GM23248 (cell line): ENCODE measurements around the gene HLCS. TPM values are rescaled to one million over a fixed set of nuclear protein-coding genes. Genes with fewer than 3 reads are reported as not detected.

Experiments
- DNase-seq: peaks from one replicate; pipeline ENCODE4 v3.0.0-alpha.2; 2015
- H2AFZ ChIP-seq: fragments of 200-600 bp; sonication (generic); 2 replicates; pipeline ENCODE4 v1.6.1; 2016; ENCODE audit warnings: antibody characterized with exemption
- H3F3A ChIP-seq: fragments of 200-600 bp; sonication (generic); 2 replicates; pipeline ENCODE4 v1.6.1; 2016; ENCODE audit warnings: mild to moderate bottlenecking, antibody characterized with exemption, mixed run types; ENCODE audit not compliant: insufficient read depth
- H3K27ac ChIP-seq: fragments of 200-600 bp; sonication (generic); 2 replicates; pipeline ENCODE4 v1.5.1; 2016; ENCODE audit warnings: mild to moderate bottlenecking
- H3K27me3 ChIP-seq: fragments of 200-600 bp; sonication (generic); replicated peaks from 2 replicates; pipeline ENCODE4 v1.6.1; 2016; ENCODE audit warnings: mild to moderate bottlenecking; ENCODE audit not compliant: insufficient read depth
- H3K36me3 ChIP-seq: fragments of 200-600 bp; sonication (generic); 2 replicates; pipeline ENCODE4 v1.6.1; 2016; ENCODE audit warnings: low read depth, mild to moderate bottlenecking
- H3K4me1 ChIP-seq: fragments of 200-600 bp; sonication (generic); 2 replicates; pipeline ENCODE4 v1.6.1; 2016; ENCODE audit warnings: mild to moderate bottlenecking; ENCODE audit not compliant: insufficient read depth
- H3K4me2 ChIP-seq: fragments of 200-600 bp; sonication (generic); one replicate; pipeline ENCODE4 v1.6.1; 2016; ENCODE audit warnings: mild to moderate bottlenecking; ENCODE audit not compliant: unreplicated experiment
- H3K4me3 ChIP-seq: fragments of 200-600 bp; sonication (generic); 2 replicates; pipeline ENCODE4 v1.5.1; 2016; ENCODE audit warnings: mild to moderate bottlenecking
- H3K79me2 ChIP-seq: fragments of 200-600 bp; sonication (generic); 2 replicates; pipeline ENCODE4 v1.6.1; 2016; ENCODE audit warnings: mild to moderate bottlenecking; ENCODE audit not compliant: insufficient read depth
- H3K9ac ChIP-seq: fragments of 200-600 bp; sonication (generic); 2 replicates; pipeline ENCODE4 v1.6.1; 2016; ENCODE audit warnings: mild to moderate bottlenecking
- H3K9me2 ChIP-seq: fragments of 200-600 bp; sonication (generic); 2 replicates; pipeline ENCODE4 v1.6.1; 2016; ENCODE audit warnings: mixed run types, mild to moderate bottlenecking, moderate library complexity; ENCODE audit not compliant: insufficient read depth
- H3K9me3 ChIP-seq: fragments of 200-600 bp; sonication (generic); one replicate; pipeline ENCODE4 v1.6.1; 2017; ENCODE audit warnings: low read depth
- H4K20me1 ChIP-seq: fragments of 200-600 bp; sonication (generic); 2 replicates; pipeline ENCODE4 v1.6.0; 2016; ENCODE audit not compliant: insufficient read depth
- EZH2 ChIP-seq: fragments of 200-600 bp; sonication (generic); IDR thresholded peaks from 2 replicates; pipeline ENCODE4 v1.6.1; 2018; ENCODE audit warnings: antibody characterized with exemption, mild to moderate bottlenecking; ENCODE audit not compliant: insufficient read depth, poor library complexity, severe bottlenecking
- EZH2phosphoT487 ChIP-seq: fragments of 200-600 bp; sonication (generic); IDR thresholded peaks from 2 replicates; pipeline ENCODE4 v1.6.1; 2018; ENCODE audit warnings: antibody characterized with exemption, moderate library complexity, mild to moderate bottlenecking, low read depth; ENCODE audit not compliant: insufficient read depth
- WGBS, 2 experiments: methylation state at CpG; one replicate each; pipeline ENCODE4 v1.1.6; 2015 to 2017; ENCODE audit warnings: low lambda C conversion rate in 2 of 2, low coverage in 1 of 2; ENCODE audit errors: missing lambda C conversion rate in 2 of 2; 5-methylcytosine and 5-hydroxymethylcytosine counted together
- in situ Hi-C: fragments of 300-500 bp; cut with MboI; formaldehyde crosslinking; loops from 2 replicates; pipeline ENCODE4 v1.15.0; 2020
- polyA plus RNA-seq: library from polyadenylated mRNA; unstranded; fragments of >200 nt; fragmentation: Nextera tagmentation; extraction: Ambion mirVana; gene quantifications from 2 replicates; pipeline ENCODE4 v1.2.1, GENCODE V29; 2016
- total RNA-seq: library from RNA; depleted of rRNA; stranded (reverse); fragments of >200 nt; shearing (Covaris generic); gene quantifications from 2 replicates; pipeline ENCODE4 v1.2.3, GENCODE V29; 2014

The HLCS gene
- total and polyA plus RNA-seq, 2 experiments from 2014 or later: 21.4 to 42.5 TPM

DNA sequence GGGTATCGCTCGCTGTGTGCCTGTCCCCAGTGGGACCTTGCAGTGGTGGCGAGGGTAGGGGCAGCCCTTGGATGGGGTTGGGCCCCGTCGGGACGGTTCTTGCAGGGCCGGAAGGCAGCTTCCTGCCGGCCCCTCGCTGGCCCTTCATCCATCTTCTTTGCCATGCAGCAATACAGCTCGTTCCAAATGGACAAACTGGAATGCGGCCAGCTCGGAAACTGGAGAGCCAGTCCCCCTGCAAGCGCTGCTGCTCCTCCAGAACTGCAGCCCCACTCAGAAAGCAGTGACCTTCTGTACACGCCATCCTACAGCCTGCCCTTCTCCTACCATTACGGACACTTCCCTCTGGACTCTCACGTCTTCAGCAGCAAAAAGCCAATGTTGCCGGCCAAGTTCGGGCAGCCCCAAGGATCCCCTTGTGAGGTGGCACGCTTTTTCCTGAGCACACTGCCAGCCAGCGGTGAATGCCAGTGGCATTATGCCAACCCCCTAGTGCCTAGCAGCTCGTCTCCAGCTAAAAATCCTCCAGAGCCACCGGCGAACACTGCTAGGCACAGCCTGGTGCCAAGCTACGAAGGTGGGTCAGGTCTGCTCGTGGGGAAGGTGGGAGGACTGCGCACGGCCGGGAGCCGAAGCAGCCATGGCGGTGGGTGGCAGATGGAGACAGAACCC, 221.8 kb downstream of the HLCS start:
- Histone ChIP-seq H2AFZ (no peak overlapping the region), H3K79me2 (no peaks in the 10 kb centered on the region), H4K20me1 (no peaks in the 10 kb centered on the region), H3K4me2 (no peak overlapping the region), H3F3A (no peaks in the 10 kb centered on the region), H3K4me1 (no peaks in the 10 kb centered on the region), H3K27me3 (no peaks in the 10 kb centered on the region; the same call in 1 of the 2 replicates), H3K4me3 (no peak overlapping the region), H3K9me2 (no peaks in the 10 kb centered on the region), H3K36me3 (no peaks in the 10 kb centered on the region), H3K9ac (no peak overlapping the region), H3K9me3 (no peaks in the 10 kb centered on the region), H3K27ac (no peak overlapping the region)
- in situ Hi-C loops: loop anchor here (25.0 kb wide), 1 partner anchor 107 kb away; no protein-coding TSS in a partner anchor
- TF ChIP-seq EZH2: no peak
- TF ChIP-seq EZH2phosphoT487: no peak
- 77 to 78% methylated on average over 30 of the region's 30 CpGs for WGBS, 2 experiments
- DNase-seq: no peak

DNA sequence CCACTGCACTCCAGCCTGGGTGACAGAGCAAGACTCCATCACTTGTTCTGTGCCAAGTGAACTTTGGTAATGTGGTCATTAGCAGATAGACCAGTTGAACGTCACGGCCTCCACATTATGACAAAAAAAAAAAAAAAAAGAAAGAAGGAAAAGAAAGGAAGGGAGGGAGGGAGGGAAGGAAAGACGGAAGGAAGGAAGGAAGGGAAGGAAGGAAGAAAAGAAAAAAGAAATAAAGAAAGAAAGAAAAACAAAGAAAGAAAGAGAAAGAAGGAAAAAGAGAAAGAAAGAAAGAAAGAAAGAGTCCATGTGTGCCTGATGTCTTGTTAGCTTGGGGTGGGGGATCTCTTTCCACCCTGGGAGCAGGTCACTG, 222.3 kb downstream of the HLCS start:
- Histone ChIP-seq H3K27ac (no peak overlapping the region), H3K27me3 (no peaks in the 10 kb centered on the region; the same call in 1 of the 2 replicates), H3K36me3 (no peaks in the 10 kb centered on the region), H3K9ac (no peak overlapping the region), H3K4me3 (no peak overlapping the region), H3K9me3 (no peaks in the 10 kb centered on the region), H2AFZ (no peak overlapping the region), H3K79me2 (no peaks in the 10 kb centered on the region), H4K20me1 (no peaks in the 10 kb centered on the region), H3K9me2 (no peaks in the 10 kb centered on the region), H3F3A (no peaks in the 10 kb centered on the region), H3K4me2 (no peak overlapping the region), H3K4me1 (no peaks in the 10 kb centered on the region)
- DNase-seq: no peak
- TF ChIP-seq EZH2 (no peak), EZH2phosphoT487 (no peak)
- WGBS, 2 experiments: 91 to 100% methylated on average over 2 to 3 of the region's 3 CpGs
- in situ Hi-C loops: loop anchor here (25.0 kb wide), 1 partner anchor 107 kb away; no protein-coding TSS in a partner anchor

DNA sequence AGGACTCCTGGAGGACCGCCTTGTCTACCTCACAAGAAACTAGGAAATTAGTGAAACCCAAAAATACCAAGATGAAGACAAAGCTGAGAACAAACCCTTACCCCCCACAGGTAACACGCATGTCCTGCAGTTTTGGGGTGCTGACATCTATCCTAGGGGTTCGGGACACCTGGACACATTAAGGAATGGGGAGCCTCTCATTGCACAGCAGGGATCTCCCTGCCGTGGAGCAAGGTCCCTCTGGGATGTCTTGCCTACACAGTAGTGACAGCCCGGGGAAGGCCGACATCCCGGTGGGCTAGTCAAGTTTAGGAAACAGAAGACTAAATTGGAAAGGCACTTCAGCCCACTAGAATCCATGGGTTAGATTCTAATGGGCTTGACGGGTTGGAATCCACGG, 223.0 kb downstream of the HLCS start:
- Histone ChIP-seq H3K4me1 (no peaks in the 10 kb centered on the region), H3K79me2 (no peaks in the 10 kb centered on the region), H3K36me3 (no peaks in the 10 kb centered on the region), H3K4me2 (no peak overlapping the region), H4K20me1 (no peaks in the 10 kb centered on the region), H3F3A (no peaks in the 10 kb centered on the region), H3K9me3 (no peaks in the 10 kb centered on the region), H3K4me3 (no peak overlapping the region), H3K9ac (no peak overlapping the region), H3K27me3 (no peaks in the 10 kb centered on the region; the same call in 1 of the 2 replicates), H2AFZ (no peak overlapping the region), H3K9me2 (no peaks in the 10 kb centered on the region), H3K27ac (no peak overlapping the region)
- no peak for TF ChIP-seq EZH2
- TF ChIP-seq EZH2phosphoT487: no peak
- in situ Hi-C loops: loop anchor here (25.0 kb wide), 1 partner anchor 106 kb away; no protein-coding TSS in a partner anchor
- no peak for DNase-seq
- WGBS, 2 experiments: 80 to 85% methylated on average over 9 of the region's 9 CpGs

- H4K20me1 ChIP-seq: no peaks in the 10 kb centered on the region
- no peak for DNase-seq
- H3K27ac ChIP-seq: no peak overlapping the region
- no peak for TF ChIP-seq EZH2phosphoT487
- no peak for TF ChIP-seq EZH2
- no peak overlapping the region for H3K4me3 ChIP-seq
- H3F3A ChIP-seq: no peaks in the 10 kb centered on the region
- H3K9me2 ChIP-seq: no peaks in the 10 kb centered on the region
- in situ Hi-C loops: loop anchor here (25.0 kb wide), 1 partner anchor 106 kb away; no protein-coding TSS in a partner anchor
- 74 to 83% methylated on average over 7 of the region's 7 CpGs for WGBS, 2 experiments
- no peak overlapping the region for H3K9ac ChIP-seq
- H3K36me3 ChIP-seq: no peaks in the 10 kb centered on the region
- no peaks in the 10 kb centered on the region; the same call in 1 of the 2 replicates for H3K27me3 ChIP-seq
- no peaks in the 10 kb centered on the region for H3K79me2 ChIP-seq
- no peaks in the 10 kb centered on the region for H3K9me3 ChIP-seq
- H2AFZ ChIP-seq: no peak overlapping the region
- no peak overlapping the region for H3K4me2 ChIP-seq
- H3K4me1 ChIP-seq: no peaks in the 10 kb centered on the region
Observed at GRCh38 chr21:36743008-36743407, 223.5 kb downstream of the HLCS start.
